Forelimb muscle (tissue), 1 donor: ENCODE results near the gene CAMK2B. TPM values are rescaled to one million over a fixed set of nuclear protein-coding genes. Genes with fewer than 3 reads are reported as not detected.
"Not testable (repeated sequence)": the region's sequence is repeated elsewhere in the genome, so short reads cannot be mapped to it uniquely, and the experiment has no call there.

Experiments used
- DNase-seq: peaks from one replicate; pipeline ENCODE4 v3.0.0-alpha.2; 2013; ENCODE audit warnings: low read depth
- polyA plus RNA-seq: library from polyadenylated mRNA; unstranded; fragments of 120-200 nt; gene quantifications from one replicate; pipeline ENCODE4 v1.2.1, GENCODE V29; 2013; ENCODE audit not compliant: insufficient read length

CAMK2B gene
- polyA plus RNA-seq, 1 donor, result 22.9 TPM

DNA sequence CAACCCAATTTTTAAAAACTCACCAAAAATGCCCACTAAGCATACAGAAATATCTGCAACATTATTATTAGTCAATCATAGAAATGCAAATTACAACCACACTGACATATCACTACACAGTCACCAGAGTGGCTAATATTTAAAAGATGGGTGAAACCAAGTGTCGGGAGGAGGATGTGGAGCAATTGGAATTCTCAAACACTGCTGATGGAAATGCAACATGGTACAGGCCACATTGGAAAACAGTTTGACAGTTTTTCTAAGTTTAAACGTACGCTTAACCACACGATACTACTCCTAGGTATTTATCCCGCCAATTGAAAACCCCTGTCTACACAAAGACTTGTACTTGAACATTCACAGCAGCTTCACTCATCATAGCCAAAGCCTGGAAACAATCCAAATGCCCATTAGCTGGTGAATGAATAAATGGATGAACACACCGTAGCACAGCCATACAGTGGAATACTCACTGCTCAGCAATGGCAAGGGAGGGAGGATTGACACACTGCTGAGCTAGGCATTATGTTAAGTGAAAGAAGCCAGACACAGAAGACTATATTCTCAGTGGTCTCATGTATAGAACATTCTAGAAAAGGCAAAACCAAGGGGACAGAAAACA, 152.5 kb downstream of the CAMK2B start:
- no peak for DNase-seq

DNA sequence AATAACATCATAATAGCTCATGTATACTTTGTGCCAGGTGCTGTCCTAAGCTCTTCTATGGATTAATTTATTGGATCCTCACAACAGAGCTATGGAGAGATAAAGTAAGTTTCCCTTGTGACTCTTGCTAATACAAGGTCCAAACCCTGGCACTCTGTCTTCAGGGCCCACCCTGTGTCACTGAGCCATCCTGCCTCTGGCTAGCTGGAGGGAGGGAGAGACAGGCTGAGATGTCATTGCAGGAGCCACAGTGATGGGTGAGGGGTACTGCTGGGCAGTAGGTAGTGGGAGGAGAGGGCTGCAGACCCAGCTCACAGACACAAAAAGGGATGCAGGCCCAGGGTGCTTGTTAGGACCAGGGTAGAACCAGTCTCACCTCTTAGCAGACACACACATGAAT, 153.0 kb downstream of the CAMK2B start:
- no peak for DNase-seq

DNA sequence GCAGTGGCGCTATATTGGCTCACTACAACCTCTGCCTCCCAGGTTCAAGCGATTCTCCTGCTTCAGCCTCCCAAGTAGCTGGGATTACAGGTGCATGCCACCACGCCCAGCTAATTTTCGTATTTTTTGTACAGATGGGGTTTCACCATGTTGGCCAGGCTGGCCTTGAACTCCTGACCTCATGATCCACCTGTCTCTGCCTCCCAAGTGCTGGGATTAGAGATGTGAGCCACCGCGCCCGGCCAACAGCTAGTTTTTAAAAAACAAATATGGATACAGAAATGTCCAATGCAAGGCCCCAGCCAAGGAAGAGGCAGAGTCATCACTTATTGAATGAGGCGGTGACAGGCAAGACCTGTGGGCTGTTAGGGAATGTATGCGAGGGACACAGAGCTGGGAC, 153.5 kb downstream of the CAMK2B start:
- DNase-seq, result not testable (repeated sequence)

DNA sequence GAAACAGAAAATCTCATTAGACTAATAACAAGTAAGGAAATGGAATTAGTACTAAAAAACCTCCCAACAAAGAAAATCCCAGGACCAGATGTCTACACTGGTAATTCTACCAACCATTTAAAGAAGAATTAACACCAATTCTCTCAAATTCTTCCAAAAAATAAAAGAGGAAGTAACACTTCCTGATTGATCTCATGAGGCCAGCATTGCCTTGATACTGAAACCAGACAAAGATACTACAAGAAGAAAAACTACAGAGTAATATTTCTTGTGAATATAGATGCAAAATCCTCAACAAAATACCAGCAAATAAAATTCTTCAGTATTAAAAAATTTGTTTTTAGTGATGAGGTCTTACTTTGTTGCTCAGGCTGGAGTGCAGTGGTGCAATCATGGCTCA, 157.5 kb downstream of the CAMK2B start:
- DNase-seq, result no peak

Other genes with a start within 250 kb of the CAMK2B start
- 17.0 TPM for gene POLM, start 243.1 kb downstream of the CAMK2B start, polyA plus RNA-seq
- 65.4 TPM for gene AEBP1, start 221.2 kb downstream of the CAMK2B start, polyA plus RNA-seq
- 75.6 TPM for gene POLD2, start 202.0 kb downstream of the CAMK2B start, polyA plus RNA-seq
- 7.0 TPM for gene MYL7, start 184.3 kb downstream of the CAMK2B start, polyA plus RNA-seq
- 5.0 TPM for gene GCK, start 136.2 kb downstream of the CAMK2B start, polyA plus RNA-seq
- 74.5 TPM for gene YKT6, start 124.6 kb downstream of the CAMK2B start, polyA plus RNA-seq
- 80.1 TPM for gene NUDCD3, start 165.1 kb upstream of the CAMK2B start, polyA plus RNA-seq
- gene NPC1L1, start 215.7 kb upstream of the CAMK2B start, polyA plus RNA-seq, result 0.04 TPM
- 56.7 TPM for gene DDX56, start 248.3 kb upstream of the CAMK2B start, polyA plus RNA-seq